Ureter (tissue), 1 donor: ENCODE data around the gene C4B. TPM values are rescaled to one million over a fixed set of nuclear protein-coding genes. Genes with fewer than 3 reads are reported as not detected.
"Not testable (repeated sequence)": the region's sequence is repeated elsewhere in the genome, so short reads cannot be mapped to it uniquely, and the experiment has no call there.

Experiments used
- DNase-seq: peaks from one replicate; pipeline ENCODE4 v3.0.0-alpha.2; 2020; ENCODE audit warnings: low spot score
- total RNA-seq: library from RNA; stranded (reverse); gene quantifications from one replicate; pipeline ENCODE4 v1.2.4, GENCODE V29; 2023
- donor health status: DM: yes; HTN: yes; CAD: no.

Gene C4B
- total RNA-seq, 1 donor from 2014 or later, result 152 TPM

- no peak for DNase-seq
These were observed 36.0 kb downstream of the C4B start for GRCh38 chr6:32050562-32050961.

- DNase-seq, result not testable (repeated sequence)
These were observed 38.0 kb downstream of the C4B start for GRCh38 chr6:32052626-32053025.

- DNase-seq, result not testable (repeated sequence)
These were observed 38.7 kb downstream of the C4B start for GRCh38 chr6:32053314-32053713.

GRCh38 chr6:32055756-32056155 is 41.2 kb downstream of the C4B start:
- DNase-seq, result not testable (repeated sequence)

- no peak for DNase-seq
These were observed 41.7 kb downstream of the C4B start for GRCh38 chr6:32056254-32056653.

GRCh38 chr6:32057966-32058365 is 43.4 kb downstream of the C4B start:
- DNase-seq, result no peak

GRCh38 chr6:32058511-32058963 is 43.9 kb downstream of the C4B start:
- no peak for DNase-seq

- DNase-seq, result no peak
These were observed 46.5 kb downstream of the C4B start for GRCh38 chr6:32060966-32061655.

GRCh38 chr6:32064706-32065105 is 50.1 kb downstream of the C4B start:
- no peak for DNase-seq

GRCh38 chr6:32067521-32067920 is 52.9 kb downstream of the C4B start:
- DNase-seq, result not testable (repeated sequence)

- DNase-seq, result not testable (repeated sequence)
These were observed 53.7 kb downstream of the C4B start for GRCh38 chr6:32068315-32068714.

- DNase-seq, result no peak
These were observed 54.3 kb downstream of the C4B start for GRCh38 chr6:32068867-32069266.

- DNase-seq, result no peak
These were observed 54.9 kb downstream of the C4B start for GRCh38 chr6:32069460-32069859.

- DNase-seq, result no peak
These were observed 55.4 kb downstream of the C4B start for GRCh38 chr6:32069878-32070515.

GRCh38 chr6:32070814-32071543 is 56.4 kb downstream of the C4B start:
- DNase-seq, result no peak

GRCh38 chr6:32073101-32073500 is 58.5 kb downstream of the C4B start:
- no peak for DNase-seq

- no peak for DNase-seq
These were observed 59.0 kb downstream of the C4B start for GRCh38 chr6:32073613-32074012.

GRCh38 chr6:32074996-32075532 is 60.5 kb downstream of the C4B start:
- DNase-seq, result no peak

- DNase-seq, result no peak
These were observed 61.2 kb downstream of the C4B start for GRCh38 chr6:32075781-32076180.

GRCh38 chr6:32076321-32076809 is 61.8 kb downstream of the C4B start:
- DNase-seq, result no peak

GRCh38 chr6:32079566-32080290 is 65.1 kb downstream of the C4B start:
- no peak for DNase-seq
